ENCODE data around the gene NUAK1. TPM values are rescaled to one million over a fixed set of nuclear protein-coding genes. Genes with fewer than 3 reads are reported as not detected.
A peak's percentile ranks its signal among the peaks of the same experiment; 100 is the strongest.
"Not testable (repeated sequence)": the region's sequence is repeated elsewhere in the genome, so short reads cannot be mapped to it uniquely, and the experiment has no call there.

NUAK1 gene
- total and polyA plus RNA-seq, 2 experiments from 2014 or later = 13.4 to 29.6 TPM

DNA sequence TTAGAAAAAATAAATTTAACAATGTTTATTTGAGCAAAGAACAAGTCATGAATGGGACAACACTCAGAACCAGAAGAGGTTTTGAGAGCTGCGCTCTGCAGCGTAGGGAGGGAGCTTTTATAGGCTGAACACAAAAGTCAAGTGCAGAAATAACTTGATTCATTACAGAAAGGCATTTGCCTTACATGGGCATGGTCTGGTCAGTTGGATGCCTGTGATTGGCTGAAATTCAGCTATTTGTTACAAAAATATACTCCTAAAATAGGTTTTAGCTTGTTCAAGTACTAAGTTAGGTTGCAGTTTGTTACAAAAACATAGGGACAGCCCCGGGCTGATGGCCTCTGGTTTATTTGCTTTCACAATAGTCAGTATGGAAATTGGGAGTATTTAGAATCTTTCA lies 118.0 kb downstream of the NUAK1 start:
- Histone ChIP-seq H3K36me3 (ENCODE audit: low read depth) (no peaks in the 10 kb centered on the region), H4K20me1 (ENCODE audit: insufficient read depth) (no peaks in the 10 kb centered on the region), H3K27ac (no peak overlapping the region), H3K9me2 (ENCODE audit: insufficient read depth) (no peaks in the 10 kb centered on the region), H3K79me2 (ENCODE audit: insufficient read depth) (no peaks in the 10 kb centered on the region), H3K27me3 (replicated peaks; ENCODE audit: insufficient read depth) (no peaks in the 10 kb centered on the region), H3K4me1 (ENCODE audit: insufficient read depth) (no peaks in the 10 kb centered on the region), H3F3A (ENCODE audit: insufficient read depth) (no peaks in the 10 kb centered on the region), H3K4me3 (no peak overlapping the region), H2AFZ (no peak overlapping the region), H3K4me2 (ENCODE audit: unreplicated experiment) (no peak overlapping the region), H3K9ac (no peak overlapping the region), H3K9me3 (ENCODE audit: low read depth) (no peaks in the 10 kb centered on the region)
- no peak for DNase-seq
- 92 to 94% methylated on average over 3 of the region's 3 CpGs for WGBS, 2 experiments (ENCODE audit: low coverage in 1 of 2, low lambda C conversion rate in 2 of 2, missing lambda C conversion rate in 2 of 2)
- no peak for TF ChIP-seq EZH2 (IDR thresholded peaks at IDR 0.05; ENCODE audit: insufficient read depth, poor library complexity, severe bottlenecking)
- no peak for TF ChIP-seq EZH2phosphoT487 (IDR thresholded peaks at IDR 0.05; ENCODE audit: insufficient read depth, low read depth)
- in situ Hi-C loops (cut with MboI) = no loop called here

DNA sequence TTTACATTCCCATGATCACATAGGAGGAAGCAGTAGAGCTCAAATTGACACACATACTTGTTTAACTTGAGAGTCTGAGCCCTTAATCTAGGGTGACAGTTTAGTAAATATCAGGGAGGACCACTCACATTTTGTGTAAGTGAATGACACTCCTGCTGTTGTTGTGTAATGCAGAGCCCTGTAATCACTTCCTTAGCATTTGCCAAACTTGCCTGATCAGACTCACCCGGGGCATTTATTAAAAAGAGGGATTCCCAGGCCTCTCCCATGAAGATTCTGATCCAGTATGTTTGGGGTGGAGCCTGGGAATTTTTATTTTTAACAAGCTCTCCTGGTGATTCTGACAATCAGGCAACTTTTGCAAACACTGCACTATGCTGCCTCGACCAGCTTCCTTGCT lies 119.6 kb downstream of the NUAK1 start:
- Histone ChIP-seq H3K9me3 (ENCODE audit: low read depth) (no peaks in the 10 kb centered on the region), H3K27me3 (replicated peaks; ENCODE audit: insufficient read depth) (no peaks in the 10 kb centered on the region), H3K9me2 (ENCODE audit: insufficient read depth) (no peaks in the 10 kb centered on the region), H3K4me1 (ENCODE audit: insufficient read depth) (no peaks in the 10 kb centered on the region), H3F3A (ENCODE audit: insufficient read depth) (no peaks in the 10 kb centered on the region), H3K79me2 (ENCODE audit: insufficient read depth) (no peaks in the 10 kb centered on the region), H3K36me3 (ENCODE audit: low read depth) (no peaks in the 10 kb centered on the region), H3K27ac (no peak overlapping the region), H3K4me2 (ENCODE audit: unreplicated experiment) (no peak overlapping the region), H4K20me1 (ENCODE audit: insufficient read depth) (no peaks in the 10 kb centered on the region), H2AFZ (no peak overlapping the region), H3K4me3 (no peak overlapping the region), H3K9ac (no peak overlapping the region)
- in situ Hi-C loops (cut with MboI) = no loop called here
- WGBS, 2 experiments (ENCODE audit: low coverage in 1 of 2, low lambda C conversion rate in 2 of 2, missing lambda C conversion rate in 2 of 2) = 15 to 23% methylated on average over 2 of the region's 2 CpGs
- TF ChIP-seq EZH2phosphoT487 (IDR thresholded peaks at IDR 0.05; ENCODE audit: insufficient read depth, low read depth) (no peak), EZH2 (IDR thresholded peaks at IDR 0.05; ENCODE audit: insufficient read depth, poor library complexity, severe bottlenecking) (no peak)
- peak; percentile 42 for DNase-seq

DNA sequence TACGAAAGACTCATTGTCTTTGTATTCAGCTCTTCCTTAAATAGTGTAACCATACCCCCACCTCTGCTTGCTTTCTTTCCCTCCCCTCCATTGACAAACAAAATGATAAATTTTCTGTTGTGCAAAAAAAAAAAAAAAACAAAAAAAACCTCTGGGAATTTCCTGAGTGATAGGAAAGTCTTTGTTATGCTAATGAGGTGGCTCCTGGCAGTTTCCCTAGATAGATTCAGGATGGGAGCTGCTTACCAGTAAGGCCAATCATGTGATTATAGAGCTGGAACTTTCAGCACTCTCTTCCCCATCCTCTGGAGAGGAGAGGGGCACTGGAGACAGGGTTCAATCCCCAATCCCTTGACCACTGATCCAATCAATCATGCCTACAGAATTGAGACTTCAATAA lies 120.5 kb downstream of the NUAK1 start:
- no peaks in the 10 kb centered on the region for H3K4me1 ChIP-seq (ENCODE audit: insufficient read depth)
- 83 to 98% methylated on average over 1 of the region's 1 CpG for WGBS, 2 experiments (ENCODE audit: low coverage in 1 of 2, low lambda C conversion rate in 2 of 2, missing lambda C conversion rate in 2 of 2)
- no peak overlapping the region for H3K4me2 ChIP-seq (ENCODE audit: unreplicated experiment)
- no peaks in the 10 kb centered on the region for H3K9me3 ChIP-seq (ENCODE audit: low read depth)
- no peaks in the 10 kb centered on the region for H4K20me1 ChIP-seq (ENCODE audit: insufficient read depth)
- no peaks in the 10 kb centered on the region for H3F3A ChIP-seq (ENCODE audit: insufficient read depth)
- H3K27me3 ChIP-seq (replicated peaks; ENCODE audit: insufficient read depth) = no peaks in the 10 kb centered on the region
- H3K4me3 ChIP-seq = no peak overlapping the region
- H3K9me2 ChIP-seq (ENCODE audit: insufficient read depth) = no peaks in the 10 kb centered on the region
- H3K36me3 ChIP-seq (ENCODE audit: low read depth) = no peaks in the 10 kb centered on the region
- H3K9ac ChIP-seq = no peak overlapping the region
- no peaks in the 10 kb centered on the region for H3K79me2 ChIP-seq (ENCODE audit: insufficient read depth)
- no peak for TF ChIP-seq EZH2phosphoT487 (IDR thresholded peaks at IDR 0.05; ENCODE audit: insufficient read depth, low read depth)
- TF ChIP-seq EZH2 (IDR thresholded peaks at IDR 0.05; ENCODE audit: insufficient read depth, poor library complexity, severe bottlenecking) = no peak
- no peak overlapping the region for H3K27ac ChIP-seq
- H2AFZ ChIP-seq = no peak overlapping the region
- no peak for DNase-seq
- in situ Hi-C loops (cut with MboI) = no loop called here

DNA sequence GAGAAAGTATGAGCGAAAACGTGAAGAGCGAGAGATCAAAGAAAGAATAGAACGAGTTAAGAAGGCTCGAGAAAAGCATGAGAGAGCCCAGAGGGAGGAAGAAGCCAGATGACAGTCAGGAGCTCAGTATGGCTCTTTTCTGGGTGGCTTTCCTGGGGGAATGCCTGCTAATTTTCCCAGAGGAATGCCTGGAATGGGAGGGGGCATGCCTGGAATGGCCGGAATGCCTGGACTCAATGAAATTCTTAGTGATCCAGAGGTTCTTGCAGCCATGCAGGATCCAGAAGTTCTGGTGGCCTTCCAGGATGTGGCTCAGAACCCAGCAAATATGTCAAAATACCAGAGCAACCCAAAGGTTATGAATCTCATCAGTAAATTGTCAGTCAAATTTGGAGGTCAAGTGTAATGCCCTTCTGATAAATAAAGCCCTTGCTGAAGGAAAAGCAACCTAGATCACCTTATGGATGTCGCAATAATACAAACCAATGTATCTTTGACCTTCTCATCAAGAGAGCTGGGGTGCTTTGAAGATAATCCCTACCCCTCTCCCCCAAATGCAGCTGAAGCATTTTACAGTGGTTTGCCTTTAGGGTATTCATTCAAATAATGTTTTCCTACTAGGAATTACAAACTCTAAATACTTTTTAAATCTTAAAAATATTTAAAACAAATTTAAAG lies 122.0 kb downstream of the NUAK1 start:
- H3K4me3 ChIP-seq; H3K4me1 ChIP-seq (ENCODE audit: insufficient read depth); in situ Hi-C loops (cut with MboI); H3K9me3 ChIP-seq (ENCODE audit: low read depth); H3K4me2 ChIP-seq (ENCODE audit: unreplicated experiment); H3K9ac ChIP-seq; H3K36me3 ChIP-seq (ENCODE audit: low read depth); H3K9me2 ChIP-seq (ENCODE audit: insufficient read depth); H2AFZ ChIP-seq; DNase-seq; H3F3A ChIP-seq (ENCODE audit: insufficient read depth); H3K27me3 ChIP-seq (replicated peaks; ENCODE audit: insufficient read depth); H3K27ac ChIP-seq; H4K20me1 ChIP-seq (ENCODE audit: insufficient read depth); H3K79me2 ChIP-seq (ENCODE audit: insufficient read depth): not testable (repeated sequence)
- whole genome bisulfite sequencing, 2 experiments (ENCODE audit: low coverage in 1 of 2, low lambda C conversion rate in 2 of 2, missing lambda C conversion rate in 2 of 2) = 70 to 74% methylated on average over 7 of the region's 7 CpGs

DNA sequence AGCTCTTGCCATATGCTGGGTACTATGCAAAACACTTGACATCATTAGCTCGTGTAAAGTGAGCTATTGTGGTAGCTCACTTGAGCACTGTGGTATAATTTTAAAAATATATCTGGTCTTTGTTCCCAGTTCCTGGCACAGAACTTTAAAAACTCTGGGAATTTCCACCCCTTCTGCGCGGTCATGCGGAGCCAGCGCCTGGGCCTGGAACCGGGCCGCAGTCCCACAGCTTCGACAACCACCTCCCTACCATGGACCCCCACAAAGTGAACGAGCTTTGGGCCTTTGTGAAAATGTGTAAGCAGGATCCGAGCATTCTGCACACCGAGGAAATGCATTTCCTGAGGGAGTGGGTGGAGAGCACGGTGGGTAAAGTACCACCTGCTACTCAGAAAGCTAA lies 123.1 kb downstream of the NUAK1 start:
- DNase-seq = no peak
- H3F3A ChIP-seq (ENCODE audit: insufficient read depth) = peaks cover 4% of the 10 kb centered on the region; the same call in 1 of the 2 replicates
- TF ChIP-seq EZH2 (IDR thresholded peaks at IDR 0.05; ENCODE audit: insufficient read depth, poor library complexity, severe bottlenecking) (no peak), EZH2phosphoT487 (IDR thresholded peaks at IDR 0.05; ENCODE audit: insufficient read depth, low read depth) (no peak)
- no peak overlapping the region for H2AFZ ChIP-seq
- H3K27ac ChIP-seq = no peak overlapping the region
- H4K20me1 ChIP-seq (ENCODE audit: insufficient read depth) = no peaks in the 10 kb centered on the region
- H3K27me3 ChIP-seq (replicated peaks; ENCODE audit: insufficient read depth) = no peaks in the 10 kb centered on the region
- H3K4me2 ChIP-seq (ENCODE audit: unreplicated experiment) = no peak overlapping the region
- no peaks in the 10 kb centered on the region for H3K36me3 ChIP-seq (ENCODE audit: low read depth)
- peaks cover 6% of the 10 kb centered on the region for H3K4me1 ChIP-seq (ENCODE audit: insufficient read depth)
- H3K9me3 ChIP-seq (ENCODE audit: low read depth) = no peaks in the 10 kb centered on the region
- no peaks in the 10 kb centered on the region for H3K9me2 ChIP-seq (ENCODE audit: insufficient read depth)
- in situ Hi-C loops (cut with MboI) = no loop called here
- no peak overlapping the region for H3K4me3 ChIP-seq
- WGBS, 2 experiments (ENCODE audit: low coverage in 1 of 2, low lambda C conversion rate in 2 of 2, missing lambda C conversion rate in 2 of 2) = 84 to 86% methylated on average over 12 of the region's 12 CpGs
- H3K79me2 ChIP-seq (ENCODE audit: insufficient read depth) = no peaks in the 10 kb centered on the region
- no peak overlapping the region for H3K9ac ChIP-seq

All from GM23248 (cell line).